ENCODE data around the gene KCTD5.

The KCTD5 gene

DNA sequence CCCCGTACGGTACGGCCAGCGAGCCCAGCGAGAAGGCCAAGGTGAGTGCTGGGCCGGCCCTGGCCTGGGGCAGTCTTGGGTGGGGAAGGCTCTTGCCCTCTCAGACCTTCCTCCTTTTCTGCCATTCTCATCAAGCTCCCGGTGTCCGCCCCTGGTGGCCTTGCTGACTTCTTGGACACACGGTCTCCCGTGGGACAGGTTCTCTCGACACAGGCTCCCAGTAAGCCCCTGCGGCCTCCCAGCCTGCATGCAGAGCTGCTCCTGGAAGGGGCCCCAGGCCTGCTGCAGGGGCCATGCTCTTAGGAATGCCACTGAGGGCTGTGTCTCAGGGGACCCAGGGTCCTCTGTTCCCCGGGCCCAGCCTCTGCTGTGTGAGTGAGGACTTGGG is 20.1 kb downstream of the KCTD5 start:
- no peak for DNase-seq
- no peak overlapping the region for H3K4me3 ChIP-seq (ENCODE audit: low read depth, low read length)
- TF ChIP-seq CTCF (IDR thresholded peaks at IDR 0.05; ENCODE audit: low read depth, low read length, missing control alignments), result no peak
- in situ Hi-C loops (cut with HindIII; ENCODE audit: low pct_ligation_motif_present, low sequenced_read_pairs), result no loop called here
- no peaks in the 10 kb centered on the region for H3K27me3 ChIP-seq (replicated peaks)
- H3K36me3 ChIP-seq (replicated peaks), result peaks cover 67% of the 10 kb centered on the region
- H3K27ac ChIP-seq, result no peak overlapping the region

DNA sequence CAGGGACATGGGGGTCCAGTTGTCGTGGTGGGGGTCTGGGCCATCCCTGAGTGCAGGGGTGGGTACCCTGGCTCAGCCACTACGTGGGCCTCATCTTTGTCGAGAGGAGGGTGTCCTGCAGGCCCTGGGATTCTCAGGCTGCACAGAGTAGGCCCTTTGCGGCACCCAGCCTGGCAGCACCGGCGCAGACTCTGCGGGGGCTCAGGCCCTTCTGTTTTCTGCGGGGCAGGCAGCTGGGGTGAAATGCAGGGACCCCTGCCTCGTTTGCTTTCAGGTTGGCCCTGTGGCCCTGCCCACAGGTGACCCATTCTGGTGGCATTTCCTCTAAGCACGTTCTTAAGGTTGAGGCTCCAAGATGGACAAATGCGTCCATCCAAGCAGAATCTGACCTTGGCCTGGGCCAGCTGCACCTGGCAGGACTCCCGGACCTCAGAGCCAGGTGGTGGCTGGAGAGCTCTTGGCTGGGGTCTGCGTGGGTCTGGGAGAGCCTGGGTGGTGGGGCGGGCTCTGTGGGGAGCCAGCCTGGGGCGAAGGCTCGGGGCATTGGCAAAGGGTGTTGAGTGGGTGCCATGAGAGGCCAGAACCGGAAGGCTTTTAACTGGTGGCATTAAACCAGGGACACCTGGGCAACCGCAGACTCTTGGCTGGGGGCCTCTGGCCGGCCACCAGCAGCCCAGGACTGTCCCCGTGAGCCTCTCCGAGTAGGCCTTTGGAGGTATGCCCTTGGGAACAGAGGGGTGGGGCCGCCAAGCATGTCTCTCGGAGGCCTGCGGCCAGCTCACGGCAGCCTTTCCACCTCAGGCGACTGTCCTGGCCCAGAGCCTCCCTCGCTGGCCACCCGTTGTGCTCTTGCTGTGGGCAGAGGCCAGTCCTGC is 20.8 kb downstream of the KCTD5 start:
- in situ Hi-C loops (cut with HindIII; ENCODE audit: low pct_ligation_motif_present, low sequenced_read_pairs), result no loop called here

DNA sequence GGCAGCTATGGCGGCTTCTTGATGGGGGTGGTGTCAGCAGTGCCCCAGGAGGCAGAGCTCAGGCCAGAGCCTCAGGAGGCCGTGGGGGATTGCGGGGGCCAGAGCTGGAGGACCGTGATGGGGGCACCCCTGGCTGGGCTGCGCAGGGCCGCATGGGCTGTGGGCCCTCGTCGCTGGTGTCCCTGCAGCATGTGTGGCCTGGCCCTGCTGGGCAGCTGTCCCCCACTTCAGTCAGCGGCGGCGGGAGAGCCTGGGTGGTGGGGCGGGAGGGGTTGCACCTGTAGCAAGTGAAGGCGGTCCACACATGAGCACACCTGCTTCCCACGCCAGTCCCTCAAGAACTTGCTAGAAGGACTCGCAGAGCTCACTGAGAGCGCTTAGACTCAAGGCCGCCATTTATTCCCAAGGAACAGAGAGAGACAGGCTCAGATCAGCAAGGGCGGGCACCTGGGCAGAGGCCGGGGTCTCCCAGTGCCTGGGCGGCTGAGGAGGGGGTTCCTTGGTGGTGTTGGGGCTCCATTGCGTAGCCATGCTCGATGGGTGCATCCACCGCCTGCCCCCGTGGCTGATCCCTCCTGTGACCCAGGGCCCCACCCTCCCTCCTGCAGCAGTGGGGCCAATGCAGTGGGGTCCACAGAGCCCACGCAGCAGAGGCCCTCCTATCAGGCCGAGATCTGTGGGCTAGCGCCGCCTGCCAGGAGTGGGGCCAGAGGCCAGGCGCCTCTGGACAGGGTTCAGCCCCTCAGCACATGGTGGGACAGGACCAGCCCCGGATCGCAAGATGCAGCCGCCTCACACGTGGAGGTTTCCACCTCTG is 22.1 kb downstream of the KCTD5 start:
- no peak for TF ChIP-seq CTCF (IDR thresholded peaks at IDR 0.05; ENCODE audit: low read depth, low read length, missing control alignments)
- H3K27me3 ChIP-seq (replicated peaks), result no peaks in the 10 kb centered on the region
- H3K4me3 ChIP-seq (ENCODE audit: low read depth, low read length), result no peak overlapping the region
- in situ Hi-C loops (cut with HindIII; ENCODE audit: low pct_ligation_motif_present, low sequenced_read_pairs), result no loop called here
- DNase-seq, result no peak
- peaks cover 62% of the 10 kb centered on the region for H3K36me3 ChIP-seq (replicated peaks)
- no peak overlapping the region for H3K27ac ChIP-seq

More for the DNA sequence above, 20.8 kb downstream of the KCTD5 start:
- no peak overlapping the region for H3K4me3 ChIP-seq (ENCODE audit: low read depth, low read length)
- no peak for TF ChIP-seq CTCF (IDR thresholded peaks at IDR 0.05; ENCODE audit: low read depth, low read length, missing control alignments)
- H3K27me3 ChIP-seq (replicated peaks), result no peaks in the 10 kb centered on the region
- DNase-seq, result no peak
- H3K27ac ChIP-seq, result no peak overlapping the region
- peaks cover 69% of the 10 kb centered on the region for H3K36me3 ChIP-seq (replicated peaks)

DNA sequence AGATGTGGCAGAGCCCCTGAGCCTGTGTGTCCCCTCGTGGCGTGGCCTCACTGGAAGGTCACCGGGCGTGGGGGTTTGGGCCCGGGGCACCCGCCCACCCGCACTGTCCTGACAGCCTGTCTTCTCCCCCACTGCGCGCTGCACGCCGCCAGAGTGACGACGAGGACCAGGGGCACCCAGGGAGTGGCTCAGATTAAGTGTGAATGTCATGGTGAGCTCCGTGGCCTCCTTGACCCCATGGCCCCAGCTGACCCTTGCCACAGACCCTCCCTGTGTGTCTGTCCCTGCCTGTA is 22.6 kb downstream of the KCTD5 start:
- in situ Hi-C loops (cut with HindIII; ENCODE audit: low pct_ligation_motif_present, low sequenced_read_pairs), result no loop called here
- Histone ChIP-seq H3K4me3 (ENCODE audit: low read depth, low read length) (no peak overlapping the region), H3K27me3 (replicated peaks) (no peaks in the 10 kb centered on the region), H3K36me3 (replicated peaks) (peaks cover 58% of the 10 kb centered on the region), H3K27ac (no peak overlapping the region)
- TF ChIP-seq CTCF (IDR thresholded peaks at IDR 0.05; ENCODE audit: low read depth, low read length, missing control alignments), result no peak
- DNase-seq, result no peak

- DNase-seq, result no peak
- in situ Hi-C loops (cut with HindIII; ENCODE audit: low pct_ligation_motif_present, low sequenced_read_pairs), result no loop called here
- Histone ChIP-seq H3K4me3 (ENCODE audit: low read depth, low read length) (no peak overlapping the region), H3K36me3 (replicated peaks) (peaks cover 56% of the 10 kb centered on the region), H3K27me3 (replicated peaks) (no peaks in the 10 kb centered on the region), H3K27ac (no peak overlapping the region)
- TF ChIP-seq CTCF (IDR thresholded peaks at IDR 0.05; ENCODE audit: low read depth, low read length, missing control alignments), result no peak
Measured at GRCh38 chr16:2705351-2705750, 23.0 kb downstream of the KCTD5 start.
